Skeletal muscle cell (primary cell): ENCODE measurements around the gene MACROD2.

Experiments
- DNase-seq: peaks from one replicate; pipeline ENCODE4 v3.0.0-alpha.2; 2010; ENCODE audit warnings: low read depth
- H3K4me3 ChIP-seq: 2 replicates; pipeline ENCODE4 v1.5.1; 2011; ENCODE audit warnings: low read depth, mild to moderate bottlenecking, control low read depth, low read length, moderate library complexity

MACROD2 gene

DNA sequence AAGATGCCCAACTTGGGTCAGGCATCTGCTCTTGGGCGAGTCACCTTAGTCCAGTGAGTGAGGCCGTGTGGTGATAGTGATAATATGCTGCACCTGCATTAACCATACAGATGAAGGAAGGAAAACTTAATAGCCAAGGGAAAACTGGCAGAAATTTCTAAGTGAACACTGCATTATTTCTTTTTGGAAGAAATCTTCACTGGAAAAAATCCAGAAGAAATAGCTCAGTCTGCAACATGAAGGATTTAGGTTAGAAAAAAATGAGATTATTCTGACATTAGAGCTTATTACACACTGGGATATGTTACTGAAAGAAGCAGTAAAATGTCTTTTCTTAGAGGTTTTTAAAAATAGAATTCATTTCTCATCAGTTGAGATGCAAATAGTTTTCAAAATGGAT is 1630.7 kb downstream of the MACROD2 start:
- H3K4me3 ChIP-seq: no peak overlapping the region
- no peak for DNase-seq

DNA sequence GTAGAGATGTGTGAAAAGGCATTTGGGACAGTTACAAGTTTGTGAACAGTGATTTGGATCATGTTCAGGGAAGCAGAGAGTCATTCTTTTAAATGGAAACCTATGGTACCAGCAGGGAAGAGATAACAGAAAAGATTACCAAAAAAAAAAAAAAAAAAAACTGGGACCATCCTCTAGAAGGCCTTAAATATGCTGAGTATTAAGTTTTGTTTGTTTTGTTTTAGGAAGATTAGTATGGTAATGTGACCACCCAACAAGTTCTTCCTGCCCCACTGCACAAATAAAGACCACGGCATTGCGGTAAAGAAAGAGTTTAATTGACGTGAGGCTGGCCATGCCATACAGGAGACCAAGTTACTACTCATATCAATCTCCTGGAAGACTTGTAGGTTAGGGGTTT is 1631.8 kb downstream of the MACROD2 start:
- H3K4me3 ChIP-seq: no peak overlapping the region
- no peak for DNase-seq

DNA sequence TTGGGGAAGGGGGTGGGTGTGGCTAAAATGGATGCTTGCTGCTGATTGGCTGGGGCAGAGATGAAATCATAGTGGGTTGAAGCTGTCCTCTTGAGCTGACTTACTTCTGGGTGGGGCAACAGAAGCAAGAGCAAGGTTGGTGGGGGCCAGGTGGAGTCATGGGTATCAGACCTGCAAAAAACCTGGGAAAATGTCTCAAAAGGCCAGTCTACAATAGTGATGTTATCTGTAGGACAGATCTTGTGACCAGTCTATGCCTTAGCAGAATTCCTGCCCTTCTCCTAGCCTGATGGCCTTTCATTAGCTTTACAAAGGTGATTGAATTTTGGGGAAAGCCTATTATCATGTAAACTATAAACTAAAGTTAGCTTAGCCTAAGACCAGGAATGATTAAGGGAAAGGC is 1632.2 kb downstream of the MACROD2 start:
- no peak for DNase-seq
- no peak overlapping the region for H3K4me3 ChIP-seq

DNA sequence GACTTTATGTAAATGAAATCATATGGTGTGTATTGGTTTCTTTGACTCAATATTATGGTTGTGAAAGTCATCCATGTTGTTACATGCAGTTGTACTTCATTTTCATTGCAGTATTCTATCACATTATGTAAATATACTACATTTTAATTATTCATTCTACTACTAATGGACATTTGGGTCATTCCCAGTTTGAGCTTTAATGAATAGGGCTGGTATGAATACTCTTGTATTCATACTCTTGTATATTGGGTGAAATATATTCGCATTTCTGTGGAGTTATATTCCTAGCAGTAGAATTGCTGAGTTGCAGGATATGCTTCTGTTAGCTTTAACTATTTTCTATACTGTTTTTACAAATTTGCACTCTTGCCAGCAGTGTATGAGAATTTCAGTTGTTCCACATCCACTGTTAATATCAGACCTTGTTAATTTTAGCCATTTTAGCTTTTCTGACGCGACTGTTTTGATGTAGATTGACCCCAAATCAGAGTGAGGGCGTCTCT is 1633.6 kb downstream of the MACROD2 start:
- H3K4me3 ChIP-seq: no peak overlapping the region
- no peak for DNase-seq

DNA sequence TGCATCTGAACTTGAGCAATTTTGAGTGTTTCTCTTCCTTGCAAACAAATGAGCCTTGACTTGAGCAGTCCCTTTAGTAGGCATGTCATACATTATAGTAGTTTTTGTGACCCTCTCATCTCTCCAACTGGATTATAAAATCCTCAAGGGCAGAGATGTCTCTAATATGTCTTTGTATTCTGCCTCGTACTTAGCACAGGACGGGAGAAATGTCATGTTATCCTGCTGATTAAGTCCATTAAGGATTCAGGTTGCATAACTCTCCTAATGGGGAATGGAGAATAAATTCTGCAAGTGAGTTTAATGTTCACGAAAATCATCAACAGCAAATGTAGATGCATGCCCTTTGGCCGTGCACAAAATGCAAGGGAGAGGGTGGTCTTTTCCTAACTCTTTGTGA is 1635.0 kb downstream of the MACROD2 start:
- no peak overlapping the region for H3K4me3 ChIP-seq
- DNase-seq: no peak

DNA sequence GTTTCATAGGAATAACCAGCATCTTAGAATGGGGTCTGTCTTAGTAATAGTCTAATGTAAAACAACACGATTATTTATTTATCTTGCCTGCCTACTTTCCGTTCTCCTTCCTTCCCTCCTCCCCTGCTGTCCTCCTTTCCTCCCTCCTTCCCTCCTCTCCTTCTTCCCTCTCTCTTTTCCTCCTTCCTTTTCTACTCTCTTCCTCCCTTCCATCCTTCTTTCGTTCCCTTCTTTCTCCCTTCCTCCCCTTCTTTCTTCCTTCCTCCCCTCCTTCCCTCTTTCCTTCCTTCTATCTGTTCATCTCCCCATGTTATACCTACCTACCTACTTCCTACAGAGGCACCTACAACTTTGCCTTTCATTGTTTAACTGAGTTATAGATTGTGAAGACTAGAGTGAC is 1637.4 kb downstream of the MACROD2 start:
- no peak for DNase-seq
- H3K4me3 ChIP-seq: no peak overlapping the region

DNA sequence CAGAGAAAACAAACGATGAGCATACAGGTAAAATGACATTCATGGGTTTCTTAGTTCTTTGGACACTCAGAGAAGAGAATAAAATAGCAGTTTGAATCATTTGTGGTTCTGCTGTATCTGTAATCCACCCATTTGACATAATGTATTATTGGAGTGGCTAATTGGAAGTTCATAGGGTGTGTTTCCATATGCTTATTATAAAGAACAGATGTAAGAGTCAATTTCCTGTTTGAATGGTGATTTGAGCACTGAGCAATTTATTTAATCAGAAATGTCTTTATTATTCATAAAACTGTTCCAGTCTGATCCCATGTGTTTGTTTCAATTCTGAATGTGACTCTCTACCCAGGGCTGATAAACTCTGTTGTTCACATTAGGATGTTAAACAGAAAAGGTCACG is 1638.8 kb downstream of the MACROD2 start:
- H3K4me3 ChIP-seq: no peak overlapping the region
- no peak for DNase-seq

DNA sequence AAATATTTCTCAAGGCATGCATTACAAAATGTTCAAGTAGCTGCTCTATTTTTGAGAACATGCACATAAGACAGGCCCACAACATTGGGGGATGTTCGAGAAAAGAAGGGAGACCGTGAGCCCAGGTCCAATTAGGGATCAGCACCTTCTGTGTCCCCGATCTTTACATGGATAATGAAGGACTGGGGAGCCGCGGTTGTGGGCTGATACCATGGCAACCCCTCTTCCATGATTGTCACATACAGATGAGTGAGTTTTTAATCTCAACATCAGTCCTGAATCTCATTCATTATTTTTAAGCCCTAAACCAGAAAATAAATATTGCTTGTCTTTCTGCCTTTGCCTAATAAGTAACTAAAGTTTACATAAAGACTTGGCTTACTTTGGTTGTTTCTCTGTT is 1642.2 kb downstream of the MACROD2 start:
- H3K4me3 ChIP-seq: no peak overlapping the region
- DNase-seq: no peak

DNA sequence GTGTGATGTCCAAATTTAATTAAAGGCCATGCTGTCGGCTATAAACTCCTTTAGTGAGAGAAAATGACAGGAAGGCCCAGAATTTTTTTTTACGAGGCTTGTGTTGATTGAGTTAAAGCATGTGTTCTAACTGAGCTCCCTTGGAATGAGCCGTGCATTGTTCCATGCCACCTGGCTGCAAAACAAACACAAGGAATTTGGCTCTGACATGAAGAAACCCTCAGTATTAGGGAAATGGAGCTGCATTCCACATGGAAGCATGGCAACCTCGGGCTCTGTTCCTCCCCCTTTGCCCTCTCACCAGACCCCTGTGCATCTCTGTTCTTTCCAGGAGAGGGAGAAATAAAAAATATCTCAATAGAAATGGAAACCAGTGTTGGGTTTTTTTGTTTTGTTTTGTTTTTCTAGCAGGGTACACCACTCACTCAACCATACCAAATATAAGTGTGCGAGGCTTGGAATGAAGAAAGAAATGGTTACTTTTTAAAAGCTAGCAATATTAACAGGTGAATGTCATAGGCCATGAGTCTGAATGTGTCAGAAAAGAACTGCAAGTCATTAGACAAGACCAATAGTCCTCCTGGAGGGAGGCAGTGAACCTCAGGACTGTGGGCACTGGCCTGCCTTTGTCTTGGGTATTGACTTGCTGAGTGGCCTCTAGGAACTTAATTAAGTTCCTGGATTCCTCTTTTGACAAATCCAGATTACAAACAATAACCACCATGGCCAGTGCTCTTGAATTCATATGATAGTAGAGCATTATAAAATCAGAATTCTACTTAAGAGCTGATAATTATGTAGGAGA is 1642.8 kb downstream of the MACROD2 start:
- no peak for DNase-seq
- H3K4me3 ChIP-seq: no peak overlapping the region

DNA sequence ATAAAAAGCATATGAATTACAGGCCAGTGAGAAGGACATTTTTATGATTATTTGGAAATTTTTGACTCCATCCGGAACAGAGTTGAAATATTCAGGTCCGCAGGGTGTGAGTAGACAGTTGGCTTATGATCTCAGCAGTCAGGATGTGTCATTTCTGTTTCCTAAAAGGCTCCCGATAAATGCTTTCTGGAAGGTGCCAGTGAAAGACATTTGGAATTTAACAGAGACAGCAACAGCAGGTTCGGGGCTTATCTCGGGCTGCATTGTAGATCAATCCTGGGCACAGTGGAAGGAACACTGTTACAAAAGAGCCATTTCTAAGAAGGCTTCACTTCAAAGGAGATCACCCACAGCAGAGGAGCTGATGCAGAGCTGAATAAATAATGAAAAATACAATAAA is 1643.5 kb downstream of the MACROD2 start:
- no peak for DNase-seq
- H3K4me3 ChIP-seq: no peak overlapping the region

DNA sequence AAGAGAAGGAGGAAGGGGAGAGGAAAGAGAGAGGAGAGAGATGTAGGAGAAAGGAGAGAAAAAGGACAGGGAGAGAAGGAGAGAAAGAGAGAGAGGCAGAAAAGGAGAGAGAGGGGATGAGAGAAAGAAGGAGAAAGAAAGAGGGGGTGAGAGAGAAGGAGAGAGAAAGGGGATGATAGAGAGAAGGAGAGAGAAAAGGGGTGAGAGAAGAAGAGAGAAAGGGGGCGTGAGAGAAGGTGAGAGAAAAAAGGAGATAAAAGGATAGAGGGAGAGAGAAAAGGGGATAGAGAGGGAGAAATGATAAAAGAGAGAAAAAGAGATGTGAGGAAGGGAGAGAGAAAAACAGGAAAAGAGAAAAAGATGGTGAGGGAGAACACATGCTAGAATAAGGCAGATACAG is 1644.5 kb downstream of the MACROD2 start:
- no peak for DNase-seq
- H3K4me3 ChIP-seq: no peak overlapping the region

DNA sequence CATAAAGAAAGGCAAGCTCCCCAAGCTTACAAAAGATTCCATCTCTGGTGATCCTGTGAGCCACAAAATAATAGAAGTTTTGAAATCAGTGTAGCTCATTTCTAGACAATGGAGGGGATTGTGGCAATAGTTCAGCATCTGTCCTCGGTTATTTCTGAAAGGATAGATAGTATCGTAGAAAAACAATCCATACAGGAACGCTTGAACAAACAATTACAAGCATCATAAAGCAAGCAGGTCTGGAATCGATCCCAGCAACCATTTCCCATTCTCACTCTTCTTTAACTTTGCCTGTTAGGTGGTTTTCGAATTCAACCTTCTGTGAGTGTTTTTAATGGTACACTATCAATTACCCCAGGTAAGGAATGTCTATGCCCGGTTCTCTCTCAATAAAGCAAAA is 1646.8 kb downstream of the MACROD2 start:
- no peak overlapping the region for H3K4me3 ChIP-seq
- no peak for DNase-seq

DNA sequence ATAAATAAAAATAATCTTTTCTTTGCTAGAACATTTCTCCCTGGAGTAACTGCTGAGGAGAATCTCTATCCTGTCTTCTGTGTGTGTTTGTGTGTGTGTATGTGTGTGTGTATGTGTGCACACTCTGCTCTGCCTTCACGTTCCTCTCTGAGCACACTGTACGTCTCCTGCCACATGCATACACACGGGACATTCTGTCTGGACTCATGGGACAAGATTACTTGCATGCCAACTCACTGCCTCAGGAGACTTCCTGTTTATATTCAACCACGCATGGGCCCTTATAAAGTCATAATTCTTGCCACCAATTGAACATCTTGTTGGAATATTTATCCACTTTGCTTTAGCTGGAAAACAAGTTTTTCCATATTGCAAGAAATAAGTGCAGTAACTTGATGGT is 1647.4 kb downstream of the MACROD2 start:
- H3K4me3 ChIP-seq: no peak overlapping the region
- DNase-seq: peak; percentile 33

DNA sequence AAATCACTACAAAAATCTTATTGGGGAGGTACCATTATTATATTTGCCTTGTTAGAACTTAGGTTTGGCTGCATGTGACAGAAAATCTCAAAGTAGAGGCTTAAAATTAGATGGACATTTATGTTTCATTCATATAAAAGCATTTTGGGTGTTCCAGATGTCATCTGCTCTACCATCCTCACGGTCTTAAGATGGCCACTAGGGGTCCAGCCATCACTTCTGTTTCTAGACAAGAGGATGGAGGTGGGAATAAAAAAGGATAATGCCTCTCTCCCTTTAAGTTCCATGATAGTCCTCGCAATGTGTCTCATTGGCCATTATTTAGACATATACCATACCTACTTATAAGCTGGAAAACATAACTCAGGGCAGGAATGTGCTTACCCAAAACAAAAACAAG is 1648.4 kb downstream of the MACROD2 start:
- DNase-seq: no peak
- no peak overlapping the region for H3K4me3 ChIP-seq

DNA sequence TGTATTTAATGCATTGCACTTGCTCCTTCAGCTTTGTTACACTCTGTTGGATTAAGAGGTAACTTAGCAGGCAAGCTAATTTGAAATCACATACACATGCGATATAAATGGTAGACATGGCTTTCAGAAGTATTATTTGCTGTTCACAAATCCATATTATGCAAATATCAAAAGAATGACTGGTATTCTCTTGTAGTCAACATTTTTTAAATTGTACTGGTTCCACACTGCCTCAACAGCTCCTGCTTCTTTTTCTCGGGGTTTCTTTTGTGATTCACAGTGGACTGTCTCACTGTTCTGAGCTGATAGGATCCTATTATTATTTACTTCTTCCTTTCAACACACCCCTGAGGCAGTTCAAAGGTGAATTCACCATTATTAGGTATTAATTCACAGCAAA is 1650.5 kb downstream of the MACROD2 start:
- no peak for DNase-seq
- H3K4me3 ChIP-seq: no peak overlapping the region

DNA sequence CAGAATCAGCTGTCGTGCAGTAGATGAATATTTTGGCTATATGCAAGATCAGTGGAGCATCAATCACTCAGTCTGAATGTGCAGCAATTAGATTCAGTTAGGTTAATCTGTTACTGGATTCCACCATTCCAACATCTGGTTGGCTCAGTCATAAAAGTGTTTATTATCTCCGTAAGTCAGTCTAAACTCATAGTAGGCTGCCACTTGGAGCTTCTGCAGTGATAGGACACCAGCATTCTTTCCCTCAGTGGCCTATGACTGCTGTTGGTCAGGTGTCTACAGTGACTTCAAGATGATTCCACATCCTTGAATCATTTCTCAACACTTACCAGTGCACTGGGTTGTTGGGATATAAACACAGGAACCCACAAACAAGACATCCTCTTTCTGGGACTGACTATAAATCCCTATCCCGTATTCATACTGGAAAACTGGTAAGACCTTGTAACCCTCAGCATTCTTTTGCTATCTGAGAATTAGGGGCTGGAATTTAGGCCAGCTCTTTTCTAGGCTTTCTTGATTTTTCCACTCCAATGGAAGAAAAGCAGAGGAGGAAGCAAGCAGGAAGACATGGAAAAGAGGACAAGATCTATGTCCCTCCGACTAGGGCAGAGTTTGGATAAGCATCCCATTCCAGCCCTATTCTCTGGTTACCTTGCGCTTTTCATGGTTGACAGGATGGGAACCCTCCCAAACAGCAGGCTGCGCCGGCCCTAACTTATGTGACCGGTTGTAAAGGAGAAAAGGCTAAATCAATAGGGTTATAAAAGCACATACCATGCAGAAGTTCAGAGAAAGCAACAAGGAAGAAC is 1658.3 kb downstream of the MACROD2 start:
- no peak for DNase-seq
- no peak overlapping the region for H3K4me3 ChIP-seq

DNA sequence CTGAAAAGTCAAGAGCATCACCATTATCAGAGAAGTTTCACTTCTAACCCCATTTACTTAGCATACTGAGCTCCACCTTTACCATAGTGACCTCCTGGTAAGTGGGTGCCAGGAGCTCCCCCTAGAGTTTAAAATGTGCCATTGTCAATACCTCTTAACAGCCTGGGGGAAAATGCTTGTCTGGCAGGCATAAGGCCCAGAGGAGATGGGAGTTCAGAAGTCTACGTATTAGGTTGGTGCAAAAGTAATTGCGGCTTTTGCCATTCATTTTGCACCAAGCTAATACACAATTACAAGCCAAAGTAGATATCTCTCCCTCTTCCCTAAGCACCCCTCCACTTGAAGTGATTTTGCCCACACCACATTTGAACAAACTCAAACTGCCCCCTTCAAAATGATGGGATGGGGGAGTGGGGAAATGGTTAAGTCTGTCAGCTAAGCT is 1658.9 kb downstream of the MACROD2 start:
- no peak overlapping the region for H3K4me3 ChIP-seq
- no peak for DNase-seq

DNA sequence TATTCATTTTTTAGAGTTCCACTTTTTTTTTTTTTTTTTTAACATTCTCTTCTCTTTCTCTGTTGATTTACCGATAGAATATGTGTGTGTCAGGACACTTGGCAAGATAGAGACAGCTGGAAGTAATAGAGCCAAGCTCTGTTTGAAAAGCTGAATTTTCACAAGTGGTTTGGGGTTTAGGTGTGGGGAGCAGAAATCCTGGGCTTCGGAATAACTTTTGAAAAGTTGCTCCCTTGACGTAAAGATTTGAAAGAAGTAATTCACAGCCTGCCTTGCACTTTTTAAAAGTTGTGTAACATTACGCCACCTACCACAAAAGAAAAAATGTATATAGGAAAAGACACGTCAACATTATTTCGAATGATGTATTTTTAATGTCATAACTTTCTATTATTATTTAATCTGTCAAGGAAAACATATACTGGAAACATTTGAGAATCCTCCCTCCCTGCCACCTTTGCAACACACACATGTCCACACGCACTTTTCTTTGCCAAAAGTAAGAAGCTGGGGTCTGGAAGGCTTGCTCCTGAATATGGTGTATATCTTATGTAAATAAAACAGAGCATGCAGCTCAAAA is 1660.1 kb downstream of the MACROD2 start:
- DNase-seq: no peak
- no peak overlapping the region for H3K4me3 ChIP-seq

DNA sequence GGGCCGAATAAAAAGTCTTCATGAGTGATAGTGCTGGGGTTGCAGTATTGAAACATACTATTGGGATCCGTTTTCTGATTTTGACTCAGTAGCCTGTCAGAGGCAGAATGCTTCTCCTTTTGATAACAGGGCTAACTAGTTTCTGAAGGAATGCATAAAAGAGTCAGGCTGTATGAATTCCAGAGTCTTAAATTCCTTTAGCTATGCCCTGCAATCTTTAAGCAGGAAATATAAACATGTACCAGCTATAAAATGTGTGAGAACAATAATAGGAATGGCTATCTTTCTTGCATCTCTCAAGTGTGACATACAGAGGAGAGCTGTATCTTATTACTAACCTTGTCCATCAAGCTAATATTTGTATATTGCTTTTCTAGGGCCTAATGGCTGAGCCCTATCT is 1660.8 kb downstream of the MACROD2 start:
- no peak for DNase-seq
- no peak overlapping the region for H3K4me3 ChIP-seq

DNA sequence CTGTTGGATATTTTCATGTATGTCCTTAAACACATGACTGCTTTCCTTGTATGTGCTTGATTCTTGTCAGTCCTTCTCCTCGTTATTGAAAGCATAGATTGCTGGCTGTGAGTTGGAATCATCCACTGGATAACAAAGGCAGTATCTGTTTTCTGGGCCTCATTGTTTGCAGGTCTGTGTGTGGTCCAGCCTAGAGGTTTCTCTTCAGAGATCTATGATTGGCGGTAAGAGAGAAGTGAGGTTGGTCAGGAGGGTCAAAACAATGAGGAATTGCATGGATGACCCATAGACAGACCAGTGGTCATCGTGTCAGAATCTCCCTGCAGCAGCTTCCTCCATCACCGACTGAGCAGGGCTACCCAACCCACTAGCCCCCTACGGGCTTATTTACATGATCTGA is 1663.0 kb downstream of the MACROD2 start:
- H3K4me3 ChIP-seq: no peak overlapping the region
- DNase-seq: no peak
